Psoas muscle (tissue), 8 donors: ENCODE results near the gene DRICH1. TPM values are rescaled to one million over a fixed set of nuclear protein-coding genes. Genes with fewer than 3 reads are reported as not detected.
"Not testable (repeated sequence)": the region's sequence is repeated elsewhere in the genome, so short reads cannot be mapped to it uniquely, and the experiment has no call there.

ENCODE experiments used
- ATAC-seq, 4 donors: fragments of 200-7000 bp; cut with Tn5 transposase; one replicate each; pipeline ENCODE4 v1.9.1; 2020; ENCODE audit warnings: moderate library complexity in 3 of 4, mild to moderate bottlenecking in 2 of 4
- DNase-seq, 2 donors: peaks; one replicate each; pipeline ENCODE4 v3.0.0-alpha.2; 2020
- H3K27ac ChIP-seq: fragments of 200-600 bp; one replicate; pipeline ENCODE4 v1.8.0; 2022
- H3K27me3 ChIP-seq, 3 donors: fragments of 200-600 bp in 1 of 3; one replicate each; pipeline versions ENCODE4 v1.6.1 to v1.8.0; 2013 to 2022; ENCODE audit warnings: low read length in 2 of 3, mild to moderate bottlenecking in 2 of 3, moderate library complexity in 1 of 3; ENCODE audit not compliant: insufficient read depth in 3 of 3
- H3K36me3 ChIP-seq, 2 donors: fragments of 200-600 bp in 1 of 2; one replicate each; pipeline versions ENCODE4 v1.6.1 to v1.8.0; 2013 to 2022; ENCODE audit warnings: low read depth in 1 of 2, mild to moderate bottlenecking in 1 of 2, moderate library complexity in 1 of 2; ENCODE audit not compliant: insufficient read depth in 1 of 2
- H3K4me1 ChIP-seq: fragments of 200-600 bp; one replicate; pipeline ENCODE4 v1.8.0; 2022
- H3K4me3 ChIP-seq: fragments of 200-600 bp; one replicate; pipeline ENCODE4 v1.8.0; 2022; ENCODE audit warnings: mild to moderate bottlenecking
- H3K9me3 ChIP-seq: fragments of 200-600 bp; one replicate; pipeline ENCODE4 v1.8.0; 2022
- WGBS, 3 donors: extraction: QIAGEN DNeasy Blood & Tissue Kit; methylation state at CpG; one replicate each; pipeline versions ENCODE4 v1.1.6 to v1.1.7; 2013; 5-methylcytosine and 5-hydroxymethylcytosine counted together
- intact Hi-C, 2 donors: fragments of 100-400 bp; cut with DNase I; formaldehyde crosslinking; loops; one replicate each; pipeline versions ENCODE4 v1.11.0 to v1.14.2; 2022
- polyA plus RNA-seq, 3 donors: library from polyadenylated mRNA; stranded (reverse); fragments of 200-250 nt; gene quantifications; one replicate each; pipeline ENCODE4 v1.2.3, GENCODE V29; 2013
- total RNA-seq, 4 donors: library from RNA; stranded (reverse); fragmentation: NEBNext Ultra II Directional in 2 of 4; extraction: Animal tissue kit (Norgen Biotek cat#: 25700) in 2 of 4; gene quantifications; one replicate each; pipeline versions ENCODE4 v1.2.1 to v1.2.4, GENCODE V29; 2021 to 2023
- TF ChIP-seq, protein P1 (sequence below): fragments of 200-600 bp; IDR thresholded peaks from one replicate; pipeline ENCODE4 v1.8.0; 2022; ENCODE audit warnings: antibody characterized with exemption
- donor health status: healthy with polysubstance abuse.
- donor health status: DM: no; HTN: no; CAD: no; lungs with moderate emphysema.
- donor health status: Bipolar disorder and iron deficiency.
- donor health status: healthy.
- donor health status: DM: yes; HTN: yes; CAD: no.
- donor health status: DM: no; HTN: no; CAD: no.
- donor health status: DM: no; HTN: no; CAD: no.
- donor health status: DM: yes; HTN: yes; CAD: no.

DRICH1 gene
- total and polyA plus RNA-seq, 7 donors: 0.03 to 0.21 (median 0.07) TPM; not detected in 4

DNA sequence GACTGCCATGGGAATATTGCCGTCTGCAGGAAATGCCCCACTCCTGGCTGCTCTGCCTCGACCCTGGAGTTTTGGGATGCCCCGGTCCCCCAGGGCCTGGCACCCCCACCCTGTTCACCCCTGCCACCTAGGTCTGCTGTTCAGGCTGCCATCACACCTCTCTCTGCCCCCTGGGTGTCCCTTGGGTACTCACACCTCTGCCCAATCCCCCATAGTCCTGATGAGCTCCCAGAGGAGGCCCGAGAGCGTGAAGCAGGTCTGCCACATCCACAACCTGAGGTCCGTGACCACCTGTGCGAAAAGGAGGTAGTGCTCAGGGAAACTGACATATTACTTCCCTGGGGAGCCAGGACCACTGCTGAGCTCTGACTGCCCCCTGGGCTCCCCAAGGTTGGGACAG, 20.2 kb upstream of the DRICH1 start:
- 93 to 94% (median 93%) methylated on average over 7 of the region's 7 CpGs for WGBS, 3 donors

DNA sequence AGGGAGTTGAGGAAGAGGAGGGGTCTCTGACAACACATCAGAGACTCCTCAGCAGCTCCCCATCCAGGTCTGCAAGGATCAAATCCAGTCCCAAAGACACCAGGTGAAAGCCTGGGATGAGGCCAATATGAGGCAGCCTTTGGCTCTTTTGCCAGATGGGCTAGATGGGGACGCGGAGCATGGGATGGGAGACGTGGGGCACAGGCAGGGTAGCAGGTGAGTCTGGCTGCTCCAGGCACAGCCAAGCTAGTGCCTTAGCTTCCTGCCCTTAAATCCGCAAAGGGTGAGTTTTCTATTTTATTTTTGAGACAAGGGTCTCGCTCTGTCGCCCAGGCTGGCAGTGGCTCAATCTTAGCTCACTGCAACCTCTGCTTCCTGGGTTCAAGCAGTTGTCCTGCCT, 19.6 kb upstream of the DRICH1 start:
- WGBS, 3 donors: 89 to 98% (median 96%) methylated on average over 6 of the region's 6 CpGs
- Histone ChIP-seq H3K27me3 (no peaks in the 10 kb centered on the region), H3K36me3 (peaks cover 0 to 13% of the 10 kb centered on the region in 2 donors), H3K4me3 (no peak overlapping the region), H3K4me1 (no peaks in the 10 kb centered on the region), H3K9me3 (no peaks in the 10 kb centered on the region), H3K27ac (no peak overlapping the region)
- DNase-seq: no peak
- no peak for ATAC-seq
- TF ChIP-seq, protein P1, sequence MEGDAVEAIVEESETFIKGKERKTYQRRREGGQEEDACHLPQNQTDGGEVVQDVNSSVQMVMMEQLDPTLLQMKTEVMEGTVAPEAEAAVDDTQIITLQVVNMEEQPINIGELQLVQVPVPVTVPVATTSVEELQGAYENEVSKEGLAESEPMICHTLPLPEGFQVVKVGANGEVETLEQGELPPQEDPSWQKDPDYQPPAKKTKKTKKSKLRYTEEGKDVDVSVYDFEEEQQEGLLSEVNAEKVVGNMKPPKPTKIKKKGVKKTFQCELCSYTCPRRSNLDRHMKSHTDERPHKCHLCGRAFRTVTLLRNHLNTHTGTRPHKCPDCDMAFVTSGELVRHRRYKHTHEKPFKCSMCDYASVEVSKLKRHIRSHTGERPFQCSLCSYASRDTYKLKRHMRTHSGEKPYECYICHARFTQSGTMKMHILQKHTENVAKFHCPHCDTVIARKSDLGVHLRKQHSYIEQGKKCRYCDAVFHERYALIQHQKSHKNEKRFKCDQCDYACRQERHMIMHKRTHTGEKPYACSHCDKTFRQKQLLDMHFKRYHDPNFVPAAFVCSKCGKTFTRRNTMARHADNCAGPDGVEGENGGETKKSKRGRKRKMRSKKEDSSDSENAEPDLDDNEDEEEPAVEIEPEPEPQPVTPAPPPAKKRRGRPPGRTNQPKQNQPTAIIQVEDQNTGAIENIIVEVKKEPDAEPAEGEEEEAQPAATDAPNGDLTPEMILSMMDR: no peak
- intact Hi-C loops: no loop called here

More for the DNA sequence above, 20.2 kb upstream of the DRICH1 start:
- Histone ChIP-seq H3K4me3 (no peak overlapping the region), H3K27ac (no peak overlapping the region), H3K27me3 (no peaks in the 10 kb centered on the region), H3K36me3 (peaks cover 0 to 13% of the 10 kb centered on the region in 2 donors), H3K4me1 (no peaks in the 10 kb centered on the region), H3K9me3 (no peaks in the 10 kb centered on the region)
- no peak for ATAC-seq
- TF ChIP-seq, protein P1: no peak
- DNase-seq: no peak
- intact Hi-C loops: no loop called here

DNA sequence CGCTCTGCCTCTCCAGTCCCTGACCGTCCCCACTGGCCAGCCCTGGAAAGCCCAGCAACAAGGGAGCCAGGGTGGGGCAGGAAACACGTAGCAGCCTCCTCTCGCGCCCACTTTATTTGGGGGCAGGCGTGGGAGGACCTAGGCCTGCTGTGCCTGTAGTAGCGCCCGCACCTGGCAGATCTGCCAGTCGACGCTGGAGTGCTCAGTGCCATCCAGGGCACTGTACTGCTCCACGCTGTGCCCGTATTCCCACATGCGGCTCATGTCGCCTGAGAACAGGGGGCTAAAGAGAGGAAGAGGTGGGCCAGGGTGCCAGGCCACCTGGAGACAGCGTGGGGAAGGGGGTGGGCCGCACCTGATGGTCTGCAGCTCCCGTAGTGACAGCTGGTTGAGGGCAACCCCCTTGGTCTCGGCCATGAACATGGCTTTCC, 17.0 kb upstream of the DRICH1 start:
- intact Hi-C loops: no loop called here
- H3K9me3 ChIP-seq: no peaks in the 10 kb centered on the region
- TF ChIP-seq, protein P1: no peak
- ATAC-seq: peak in 2 of 4 donors; percentile 24 to 36
- WGBS, 3 donors: 86 to 93% (median 87%) methylated on average over 18 of the region's 18 CpGs
- no peaks in the 10 kb centered on the region for H3K27me3 ChIP-seq
- H3K36me3 ChIP-seq: peaks cover 0 to 13% of the 10 kb centered on the region in 2 donors
- H3K4me3 ChIP-seq: no peak overlapping the region
- H3K4me1 ChIP-seq: no peaks in the 10 kb centered on the region
- H3K27ac ChIP-seq: no peak overlapping the region
- DNase-seq: no peak

DNA sequence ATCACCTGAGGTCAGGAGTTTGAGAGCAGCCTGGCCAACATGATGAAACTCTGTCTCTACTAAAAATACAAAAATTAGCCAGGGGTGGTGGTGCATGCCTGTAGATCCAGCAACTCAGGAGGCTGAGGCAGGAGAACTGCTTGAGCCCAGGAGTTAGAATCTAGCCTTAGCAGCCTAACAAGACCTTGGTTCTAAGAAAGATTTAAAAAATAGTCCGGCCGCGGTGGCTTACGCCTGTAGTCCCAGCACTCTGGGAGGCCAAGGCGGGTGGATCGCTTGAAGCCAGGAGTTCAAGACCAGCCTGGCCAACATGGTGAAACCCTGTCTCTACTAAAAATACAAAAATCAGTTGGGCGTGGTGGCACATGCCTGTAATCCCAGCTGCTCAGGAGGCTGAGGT, 14.4 kb upstream of the DRICH1 start:
- H3K27me3 ChIP-seq, intact Hi-C loops, ATAC-seq: not testable (repeated sequence)

DNA sequence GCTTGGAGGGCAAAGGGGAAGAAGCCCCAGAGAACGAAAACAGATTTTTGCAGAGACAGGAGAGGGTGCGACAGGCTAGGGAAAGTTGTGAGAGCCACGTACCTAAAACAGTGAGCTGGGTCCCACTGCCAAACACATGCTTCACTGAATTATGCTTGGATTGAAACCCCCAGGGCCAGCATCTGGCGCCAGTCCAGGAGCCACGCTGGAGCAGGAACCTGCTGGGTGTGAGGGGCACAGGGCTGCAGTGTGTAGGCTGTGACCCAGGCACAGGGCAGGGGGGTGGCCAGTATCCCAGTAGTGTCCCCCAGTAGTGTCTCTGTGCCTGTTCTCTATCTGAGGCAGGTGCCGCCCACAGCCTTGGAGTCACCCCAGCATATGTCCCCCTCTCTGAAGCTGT, 8.1 kb upstream of the DRICH1 start:
- DNase-seq, H3K36me3 ChIP-seq, intact Hi-C loops, H3K4me1 ChIP-seq, ATAC-seq, H3K27me3 ChIP-seq, H3K4me3 ChIP-seq, H3K27ac ChIP-seq, H3K9me3 ChIP-seq: not testable (repeated sequence)
- WGBS, 3 donors: 37 to 54% (median 47%) methylated on average over 6 of the region's 6 CpGs

More for the DNA sequence above, 14.4 kb upstream of the DRICH1 start:
- DNase-seq, H3K36me3 ChIP-seq, H3K4me1 ChIP-seq, H3K9me3 ChIP-seq, H3K27ac ChIP-seq, H3K4me3 ChIP-seq: not testable (repeated sequence)
- WGBS, 3 donors: 95 to 97% (median 97%) methylated on average over 7 of the region's 7 CpGs

DNA sequence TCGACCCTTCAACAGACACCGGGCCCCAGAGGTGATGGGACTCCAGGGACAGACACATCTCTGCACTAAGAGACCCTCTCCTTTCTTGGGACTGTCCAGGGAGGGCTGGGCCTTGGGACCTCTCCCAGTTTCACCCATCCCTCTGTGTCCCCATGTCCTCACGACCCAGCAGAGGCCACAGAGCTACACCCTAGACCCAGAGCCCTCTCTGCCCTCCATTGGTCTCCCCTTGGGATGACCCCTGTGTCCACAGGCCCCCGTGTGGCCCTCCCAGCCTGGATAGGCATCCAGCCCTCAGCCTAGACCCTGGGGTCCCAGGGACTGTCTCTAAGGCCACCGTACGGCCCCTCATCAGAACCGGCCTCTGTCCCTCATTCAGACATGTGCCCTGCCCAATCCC, 7.5 kb upstream of the DRICH1 start:
- peak in 3 of 4 donors; percentile 11 to 18 (median 14) for ATAC-seq

More for the DNA sequence above, 7.5 kb upstream of the DRICH1 start:
- H3K27me3 ChIP-seq: no peaks in the 10 kb centered on the region
- no peaks in the 10 kb centered on the region for H3K36me3 ChIP-seq
- H3K4me1 ChIP-seq: no peaks in the 10 kb centered on the region
- WGBS, 3 donors: 78 to 88% (median 87%) methylated on average over 7 of the region's 7 CpGs
- no peaks in the 10 kb centered on the region for H3K9me3 ChIP-seq
- no peak for DNase-seq
- intact Hi-C loops: no loop called here
- TF ChIP-seq, protein P1: no peak
- H3K27ac ChIP-seq: no peak overlapping the region
- H3K4me3 ChIP-seq: no peak overlapping the region
